MV-4-11 (cell line): ENCODE data around the gene KREMEN1.
"Not testable (repeated sequence)": the region's sequence is repeated elsewhere in the genome, so short reads cannot be mapped to it uniquely, and the experiment has no call there.

Source experiments
- DNase-seq: peaks from one replicate; lab custom pipeline; 2025; lab: John Stamatoyannopoulos, UW

The KREMEN1 gene

DNA sequence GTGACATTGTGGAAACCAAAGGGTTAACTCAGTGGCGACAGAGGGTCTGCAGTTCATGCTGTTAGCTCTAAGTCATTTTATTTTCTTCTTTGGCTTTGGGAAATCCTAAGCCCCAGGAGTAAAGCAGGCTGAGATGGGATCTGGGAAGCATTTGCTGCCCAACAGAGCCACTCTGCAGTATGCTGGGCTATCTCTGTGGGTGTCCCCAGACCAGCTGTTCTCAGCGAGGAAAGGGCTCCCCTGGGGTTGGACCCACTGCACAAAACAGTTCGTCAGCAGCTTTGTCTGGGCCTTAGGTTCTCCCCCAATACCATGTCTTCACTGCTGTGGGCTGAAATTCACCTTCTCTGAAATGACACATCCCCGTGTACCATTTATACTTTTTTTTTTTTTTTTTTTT, 34.0 kb downstream of the KREMEN1 start:
- no peak for DNase-seq

DNA sequence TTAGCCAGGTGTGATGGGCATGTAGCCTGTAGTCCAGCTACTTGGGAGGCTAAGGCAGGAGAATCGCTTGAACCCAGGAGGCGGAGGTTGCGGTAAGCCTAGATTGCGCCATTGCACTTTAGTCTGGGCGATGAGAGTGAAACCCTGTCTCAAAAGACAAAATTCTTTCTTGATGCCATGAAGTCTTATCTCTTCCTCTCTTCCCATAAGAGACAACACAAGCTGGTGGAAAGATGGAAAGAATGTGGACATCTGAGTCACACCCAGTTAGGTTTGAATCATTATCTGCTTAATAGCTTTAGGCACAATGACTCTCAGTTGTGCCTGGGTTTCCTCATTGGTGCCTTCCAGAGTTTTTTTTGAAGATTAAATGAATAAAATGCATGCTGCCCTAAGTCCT, 35.3 kb downstream of the KREMEN1 start:
- DNase-seq: no peak

GRCh38 chr22:29109822-29110221, 37.0 kb downstream of the KREMEN1 start:
- DNase-seq: no peak

DNA sequence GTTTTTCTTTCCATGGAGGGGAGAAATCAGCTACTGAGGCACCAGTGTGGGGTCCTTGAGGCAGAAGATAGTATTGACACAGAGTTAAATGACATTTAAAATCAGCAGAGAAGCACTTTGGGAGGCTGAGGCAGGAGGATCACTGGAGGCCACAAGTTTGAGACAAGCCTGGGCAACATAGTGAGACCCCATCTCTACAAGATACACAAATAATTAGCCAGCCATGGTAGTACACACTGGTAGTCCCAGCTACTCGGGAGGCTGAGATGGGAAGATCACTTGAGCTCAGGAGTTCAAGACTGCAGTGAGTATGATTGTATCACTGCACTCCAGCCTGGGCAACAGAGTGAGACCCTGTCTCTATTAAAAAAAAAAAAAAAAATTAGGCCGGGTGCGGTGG, 38.1 kb downstream of the KREMEN1 start:
- DNase-seq: no peak

- DNase-seq: no peak
Observed at GRCh38 chr22:29112121-29112520, 39.3 kb downstream of the KREMEN1 start.

- DNase-seq: no peak
Observed at GRCh38 chr22:29112681-29113080, 39.8 kb downstream of the KREMEN1 start.

DNA sequence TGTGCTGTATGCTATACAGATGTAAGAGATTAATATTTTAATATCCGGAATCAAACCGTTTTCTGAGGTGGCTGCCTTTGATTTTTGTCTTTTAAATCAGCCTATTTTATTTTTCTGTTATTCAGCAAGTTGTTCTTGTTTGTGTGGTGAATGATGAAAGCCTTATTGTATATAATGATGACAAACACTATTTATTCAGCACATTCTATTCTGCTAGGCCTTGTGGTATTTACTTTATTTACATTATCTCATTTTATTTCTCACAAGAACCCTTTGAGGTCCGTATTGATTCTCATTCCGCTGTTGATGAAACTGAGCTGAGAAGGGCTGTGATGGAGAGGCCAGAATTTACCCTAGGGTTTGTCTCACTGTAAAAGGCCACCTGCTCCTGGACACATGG, 40.5 kb downstream of the KREMEN1 start:
- no peak for DNase-seq

DNA sequence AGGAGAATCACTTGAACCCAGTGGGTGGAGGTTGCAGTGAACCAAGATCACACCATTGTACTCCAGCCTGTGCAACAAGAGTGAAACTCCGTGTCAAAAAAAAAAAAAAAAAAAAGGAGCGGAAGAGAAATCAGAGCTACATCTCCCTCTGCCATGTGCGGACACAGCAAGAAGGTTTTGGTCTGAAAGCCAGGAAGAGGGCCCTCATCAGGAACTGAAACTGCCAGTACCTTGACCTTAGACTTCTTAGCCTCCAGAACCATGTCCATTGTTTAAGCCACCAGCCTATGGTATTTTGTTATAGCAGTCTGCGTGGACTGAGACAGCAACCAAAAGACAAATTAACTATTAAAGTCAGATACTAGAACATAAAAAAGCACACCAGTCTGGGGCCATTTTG, 41.6 kb downstream of the KREMEN1 start:
- DNase-seq: peak; percentile 29

GRCh38 chr22:29115682-29116288, 43.0 kb downstream of the KREMEN1 start:
- no peak for DNase-seq

DNA sequence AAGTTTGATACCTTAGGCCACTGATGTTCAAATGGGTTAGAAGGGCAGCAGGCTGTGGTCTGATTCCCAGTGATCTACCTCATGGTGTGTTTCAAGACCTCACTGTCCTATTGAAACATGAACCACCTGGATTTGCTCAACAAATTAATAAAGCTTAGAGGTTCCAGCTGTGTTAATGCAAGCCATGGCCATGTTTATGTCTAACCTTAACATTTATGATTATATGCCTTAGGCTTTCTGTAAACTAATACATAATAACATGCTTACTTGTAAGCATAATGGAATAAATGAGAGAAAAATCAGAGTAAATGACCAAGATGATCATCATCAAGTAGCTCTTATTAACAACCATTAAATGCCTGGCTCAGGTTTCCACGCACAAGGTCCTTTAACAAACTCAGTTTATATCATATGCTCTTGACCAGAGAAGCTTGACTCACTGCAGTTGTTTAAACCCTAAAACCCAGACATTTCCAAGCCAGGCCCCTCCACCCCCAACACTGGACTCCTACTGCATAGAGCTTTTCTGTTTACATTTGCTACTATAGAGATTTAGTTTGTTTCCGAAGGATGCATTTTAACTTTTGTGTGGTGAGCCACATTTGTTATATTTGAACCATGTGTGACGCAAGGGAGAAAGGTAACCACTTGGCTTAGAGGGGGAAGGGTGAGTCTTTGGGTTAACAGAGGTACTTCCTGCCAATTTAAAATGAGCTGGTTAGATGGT, 43.7 kb downstream of the KREMEN1 start:
- DNase-seq: peak; percentile 53

DNA sequence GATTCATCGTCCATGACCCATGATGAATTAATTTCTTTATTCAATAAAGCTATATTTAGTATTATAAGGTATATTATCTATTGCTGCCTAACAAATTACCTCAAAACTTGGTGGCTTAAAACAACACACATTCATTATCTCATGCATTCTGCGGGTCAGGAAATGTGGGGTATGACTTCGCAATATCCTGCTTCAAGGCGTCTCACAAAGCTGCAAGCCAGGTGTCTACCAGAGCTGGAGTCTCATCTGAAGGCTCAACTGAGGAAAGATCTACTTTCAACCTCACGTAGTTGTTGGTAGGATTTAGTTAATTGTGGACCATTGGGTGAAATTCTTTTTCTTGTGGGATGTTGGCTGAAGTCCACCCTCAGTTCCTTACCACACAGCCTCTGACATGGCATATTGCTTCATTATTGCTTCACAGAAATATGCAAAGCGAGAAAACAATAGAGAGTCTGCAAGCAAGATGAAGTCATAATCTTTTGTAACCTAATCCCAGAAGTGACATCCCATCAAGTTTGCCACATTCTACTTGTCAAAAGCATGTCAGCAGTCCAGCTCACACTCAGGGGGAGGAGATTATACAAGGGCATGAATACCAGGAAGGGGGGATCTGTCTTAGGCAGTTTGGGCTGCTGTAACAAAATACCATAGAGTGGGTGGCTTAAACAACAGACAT, 45.1 kb downstream of the KREMEN1 start:
- peak; percentile 94 for DNase-seq

GRCh38 chr22:29120098-29120912, 47.5 kb downstream of the KREMEN1 start:
- DNase-seq: not testable (repeated sequence)

GRCh38 chr22:29121124-29121523, 48.3 kb downstream of the KREMEN1 start:
- no peak for DNase-seq

DNA sequence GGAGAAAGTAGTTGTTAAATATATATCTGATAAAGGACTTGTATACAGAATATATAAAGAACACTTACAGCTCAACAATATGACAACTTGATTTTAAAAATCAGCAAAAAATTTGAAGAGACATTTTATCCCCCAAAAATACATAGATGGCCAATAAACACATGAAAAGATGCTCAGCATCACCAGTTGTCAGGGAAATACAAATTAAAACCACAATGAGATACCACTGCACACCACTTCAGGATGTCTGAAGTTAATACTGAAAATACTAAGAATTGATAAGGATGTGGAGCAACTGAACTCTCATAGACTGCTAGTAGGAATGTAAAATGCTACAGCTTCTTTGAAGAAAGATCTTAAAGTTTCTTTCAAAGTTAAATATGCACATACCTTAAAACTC, 49.2 kb downstream of the KREMEN1 start:
- no peak for DNase-seq

DNA sequence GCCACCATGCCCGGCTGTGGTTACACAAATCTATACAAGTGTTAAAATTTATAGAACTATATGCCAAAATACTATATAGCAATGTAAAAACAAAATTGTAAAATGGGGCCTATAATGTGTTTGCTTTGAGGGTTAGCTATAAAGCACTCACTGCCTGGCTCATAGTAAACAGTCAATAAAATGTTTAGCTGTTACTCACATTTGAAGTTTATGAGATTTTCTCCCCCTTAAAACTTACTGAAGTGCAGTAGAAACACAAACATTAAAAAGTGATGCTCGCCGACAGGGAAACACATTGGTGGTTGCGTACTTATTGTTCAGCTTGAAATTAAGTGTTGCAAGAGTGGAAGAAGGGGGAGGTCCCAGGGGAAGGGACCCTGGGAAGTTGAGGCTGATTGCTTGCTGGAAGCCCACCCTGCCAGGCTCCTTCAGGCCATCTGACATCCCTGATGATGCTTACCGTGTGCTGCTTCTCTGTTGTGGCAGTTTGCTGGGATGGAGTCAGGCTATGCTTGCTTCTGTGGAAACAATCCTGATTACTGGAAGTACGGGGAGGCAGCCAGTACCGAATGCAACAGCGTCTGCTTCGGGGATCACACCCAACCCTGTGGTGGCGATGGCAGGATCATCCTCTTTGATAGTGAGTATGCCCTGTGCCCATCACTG, 52.1 kb downstream of the KREMEN1 start:
- no peak for DNase-seq

GRCh38 chr22:29125443-29125778, 52.6 kb downstream of the KREMEN1 start:
- no peak for DNase-seq

- no peak for DNase-seq
Observed at GRCh38 chr22:29125844-29126243, 53.0 kb downstream of the KREMEN1 start.

GRCh38 chr22:29126670-29127395, 54.0 kb downstream of the KREMEN1 start:
- DNase-seq: no peak

DNA sequence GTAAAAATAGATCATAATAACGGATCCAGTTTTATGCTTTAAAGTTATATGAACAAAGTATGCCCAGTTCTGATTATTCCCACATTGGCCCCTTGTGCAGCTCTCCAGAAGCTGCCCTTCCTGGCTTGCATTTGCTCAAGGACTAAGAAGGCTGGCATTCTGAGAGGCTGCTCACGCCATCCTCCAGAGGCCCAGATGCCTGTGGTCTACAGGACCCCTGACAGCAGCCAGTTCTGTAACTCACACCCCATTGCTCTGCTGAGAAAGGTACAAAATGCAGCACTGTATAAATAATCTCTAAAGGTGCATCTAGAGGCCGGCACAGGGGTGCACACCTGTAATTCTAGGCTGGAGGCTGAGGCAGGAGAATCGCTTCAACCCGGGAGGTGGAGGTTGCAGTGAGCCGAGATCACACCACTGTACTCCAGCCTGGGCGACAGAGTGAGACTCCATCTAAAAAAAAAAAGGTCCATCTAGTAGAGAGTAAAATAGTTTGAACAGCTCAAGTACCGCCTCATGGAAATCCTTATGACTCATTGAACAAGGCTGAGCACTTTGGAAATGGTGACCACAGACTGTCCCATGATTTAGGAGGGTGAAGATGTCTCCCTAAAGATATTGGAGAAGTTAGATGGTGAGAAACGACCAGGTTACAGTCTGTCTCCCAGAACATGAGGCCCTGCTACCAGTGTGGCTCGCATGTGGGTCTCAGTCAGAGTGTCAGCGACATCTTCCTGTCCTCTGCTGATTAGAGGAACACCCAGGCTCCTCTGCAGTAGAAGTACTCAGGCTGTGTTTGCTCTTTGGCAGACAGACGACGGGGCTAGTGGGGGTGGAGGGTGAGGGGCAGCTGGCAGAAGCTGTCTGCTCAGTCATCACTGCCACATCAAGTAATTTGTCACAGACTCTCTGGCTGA, 56.3 kb downstream of the KREMEN1 start:
- DNase-seq: peak; percentile 78

- DNase-seq: no peak
Observed at GRCh38 chr22:29129808-29130140, 56.9 kb downstream of the KREMEN1 start.
